MG63 (cell line): Measurements from ENCODE around the gene RAB40B. TPM values are rescaled to one million over a fixed set of nuclear protein-coding genes. Genes with fewer than 3 reads are reported as not detected.

ENCODE experiments used
- DNase-seq: peaks from one replicate; pipeline ENCODE4 v3.0.0-alpha.2; 2020
- H3K27me3 ChIP-seq: fragments of 250-450 bp; sonication (Bioruptor Pico); 2 replicates; pipeline ENCODE4 v1.5.1; 2020; ENCODE audit warnings: mild to moderate bottlenecking, moderate library complexity
- H3K36me3 ChIP-seq: fragments of 250-450 bp; sonication (Bioruptor Pico); 2 replicates; pipeline ENCODE4 v1.5.1; 2020; ENCODE audit warnings: mild to moderate bottlenecking, moderate library complexity
- H3K4me3 ChIP-seq: fragments of 250-450 bp; sonication (Bioruptor Pico); 2 replicates; pipeline ENCODE4 v1.5.1; 2020; ENCODE audit warnings: mild to moderate bottlenecking, moderate library complexity
- H3K9me3 ChIP-seq: fragments of 250-450 bp; sonication (Bioruptor Pico); 2 replicates; pipeline ENCODE4 v1.5.1; 2020; ENCODE audit warnings: mild to moderate bottlenecking, moderate library complexity
- total RNA-seq: library from RNA; depleted of rRNA; stranded (reverse); fragments of >200 nt; shearing (Covaris generic); gene quantifications from 2 replicates; pipeline ENCODE4 v1.2.3, GENCODE V29; 2014; ENCODE audit warnings: low replicate concordance

The RAB40B gene
- total RNA-seq, 1 experiment from 2014 or later, result 11.6 TPM

- Histone ChIP-seq H3K4me3 (no peak overlapping the region), H3K36me3 (peaks cover 55% of the 10 kb centered on the region), H3K27me3 (no peaks in the 10 kb centered on the region), H3K9me3 (no peaks in the 10 kb centered on the region)
- DNase-seq, result no peak
These were observed 24.0 kb upstream of the RAB40B start for GRCh38 chr17:82722341-82723013.

GRCh38 chr17:82720204-82720603 lies 21.7 kb upstream of the RAB40B start:
- DNase-seq, result no peak
- Histone ChIP-seq H3K9me3 (0 out of 2 replicates have a peak, but pooled peaks cover 2% of the 10 kb centered on the region), H3K27me3 (no peaks in the 10 kb centered on the region), H3K4me3 (no peak overlapping the region), H3K36me3 (peaks cover 41% of the 10 kb centered on the region)

GRCh38 chr17:82718986-82719685 lies 20.6 kb upstream of the RAB40B start:
- DNase-seq, result no peak
- H3K4me3 ChIP-seq, result no peak overlapping the region
- no peaks in the 10 kb centered on the region for H3K27me3 ChIP-seq
- H3K9me3 ChIP-seq, result 0 out of 2 replicates have a peak, but pooled peaks cover 2% of the 10 kb centered on the region
- peaks cover 41% of the 10 kb centered on the region for H3K36me3 ChIP-seq

- Histone ChIP-seq H3K36me3 (peaks cover 25% of the 10 kb centered on the region), H3K9me3 (0 out of 2 replicates have a peak, but pooled peaks cover 2% of the 10 kb centered on the region), H3K4me3 (peak within 1 kb of the TSS; percentile 94), H3K27me3 (no peaks in the 10 kb centered on the region)
- peak; percentile 96 for DNase-seq
These were observed 17.9 kb upstream of the RAB40B start, which contains the start of gene FN3KRP for GRCh38 chr17:82716203-82717010. Gene FN3KRP, plus strand, starts transcription at chr17:82716706. Its CDS starts 50 bp downstream, at chr17:82716756.

- Histone ChIP-seq H3K36me3 (peaks cover under 1% of the 10 kb centered on the region), H3K27me3 (no peaks in the 10 kb centered on the region), H3K9me3 (0 out of 2 replicates have a peak, but pooled peaks cover 2% of the 10 kb centered on the region), H3K4me3 (no peak overlapping the region)
- no peak for DNase-seq
These were observed 14.7 kb upstream of the RAB40B start for GRCh38 chr17:82713071-82713723.

- no peaks in the 10 kb centered on the region for H3K36me3 ChIP-seq
- H3K4me3 ChIP-seq, result no peak overlapping the region
- no peaks in the 10 kb centered on the region for H3K27me3 ChIP-seq
- 0 out of 2 replicates have a peak, but pooled peaks cover 2% of the 10 kb centered on the region for H3K9me3 ChIP-seq
- no peak for DNase-seq
These were observed 12.2 kb upstream of the RAB40B start for GRCh38 chr17:82710499-82711232.

GRCh38 chr17:82709676-82710498 lies 11.4 kb upstream of the RAB40B start:
- Histone ChIP-seq H3K4me3 (no peak overlapping the region), H3K27me3 (no peaks in the 10 kb centered on the region), H3K9me3 (no peaks in the 10 kb centered on the region), H3K36me3 (no peaks in the 10 kb centered on the region)
- DNase-seq, result no peak

- DNase-seq, result no peak
- Histone ChIP-seq H3K36me3 (no peaks in the 10 kb centered on the region), H3K9me3 (no peaks in the 10 kb centered on the region), H3K27me3 (no peaks in the 10 kb centered on the region), H3K4me3 (no peak overlapping the region)
These were observed 10.7 kb upstream of the RAB40B start for GRCh38 chr17:82709024-82709675.

- no peak for DNase-seq
- Histone ChIP-seq H3K36me3 (no peaks in the 10 kb centered on the region), H3K27me3 (no peaks in the 10 kb centered on the region), H3K4me3 (no peak overlapping the region), H3K9me3 (no peaks in the 10 kb centered on the region)
These were observed 7.3 kb upstream of the RAB40B start for GRCh38 chr17:82705756-82706155.

- Histone ChIP-seq H3K36me3 (no peaks in the 10 kb centered on the region), H3K27me3 (no peaks in the 10 kb centered on the region), H3K4me3 (no peak overlapping the region), H3K9me3 (no peaks in the 10 kb centered on the region)
- DNase-seq, result no peak
These were observed 6.4 kb upstream of the RAB40B start for GRCh38 chr17:82704886-82705285.

- no peak for DNase-seq
- no peaks in the 10 kb centered on the region for H3K27me3 ChIP-seq
- H3K9me3 ChIP-seq, result no peaks in the 10 kb centered on the region
- H3K36me3 ChIP-seq, result no peaks in the 10 kb centered on the region
- H3K4me3 ChIP-seq, result no peak overlapping the region
These were observed 5.7 kb upstream of the RAB40B start for GRCh38 chr17:82703935-82704865.

- H3K27me3 ChIP-seq, result no peaks in the 10 kb centered on the region
- no peak overlapping the region for H3K4me3 ChIP-seq
- H3K9me3 ChIP-seq, result no peaks in the 10 kb centered on the region
- H3K36me3 ChIP-seq, result no peaks in the 10 kb centered on the region
- DNase-seq, result no peak
These were observed 4.7 kb upstream of the RAB40B start for GRCh38 chr17:82703036-82703745.

- DNase-seq, result no peak
- Histone ChIP-seq H3K4me3 (no peak overlapping the region), H3K36me3 (no peaks in the 10 kb centered on the region), H3K27me3 (no peaks in the 10 kb centered on the region), H3K9me3 (no peaks in the 10 kb centered on the region)
These were observed 3.9 kb upstream of the RAB40B start for GRCh38 chr17:82702231-82702927.
